HL-60 (cell line): ENCODE measurements around the gene NOTCH2.

Experiments
- CTCF ChIP-seq: IDR thresholded peaks from one replicate; pipeline ENCODE4 v1.5.1; 2011; ENCODE audit warnings: low read length, control low read depth, inconsistent platforms; ENCODE audit not compliant: insufficient read depth
- GABPA ChIP-seq: IDR thresholded peaks from 2 replicates; pipeline ENCODE4 v1.6.1; 2012; ENCODE audit warnings: low read depth
- POLR2AphosphoS5 ChIP-seq: IDR thresholded peaks from 2 replicates; pipeline ENCODE4 v1.6.1; 2012; ENCODE audit warnings: low read depth
- SPI1 ChIP-seq: IDR thresholded peaks from 2 replicates; pipeline ENCODE4 v1.6.1; 2012; ENCODE audit warnings: low read depth, mild to moderate bottlenecking, borderline replicate concordance
- TF ChIP-seq, protein P1 (sequence below): IDR thresholded peaks from 2 replicates; pipeline ENCODE4 v1.6.1; 2012; ENCODE audit warnings: low read depth; ENCODE audit not compliant: insufficient replicate concordance

GRCh38 chr1:119869995-119870394 lies 199.5 kb downstream of the NOTCH2 start:
- TF ChIP-seq CTCF (no peak), POLR2AphosphoS5 (no peak), GABPA (no peak), SPI1 (no peak)
- TF ChIP-seq, protein P1, sequence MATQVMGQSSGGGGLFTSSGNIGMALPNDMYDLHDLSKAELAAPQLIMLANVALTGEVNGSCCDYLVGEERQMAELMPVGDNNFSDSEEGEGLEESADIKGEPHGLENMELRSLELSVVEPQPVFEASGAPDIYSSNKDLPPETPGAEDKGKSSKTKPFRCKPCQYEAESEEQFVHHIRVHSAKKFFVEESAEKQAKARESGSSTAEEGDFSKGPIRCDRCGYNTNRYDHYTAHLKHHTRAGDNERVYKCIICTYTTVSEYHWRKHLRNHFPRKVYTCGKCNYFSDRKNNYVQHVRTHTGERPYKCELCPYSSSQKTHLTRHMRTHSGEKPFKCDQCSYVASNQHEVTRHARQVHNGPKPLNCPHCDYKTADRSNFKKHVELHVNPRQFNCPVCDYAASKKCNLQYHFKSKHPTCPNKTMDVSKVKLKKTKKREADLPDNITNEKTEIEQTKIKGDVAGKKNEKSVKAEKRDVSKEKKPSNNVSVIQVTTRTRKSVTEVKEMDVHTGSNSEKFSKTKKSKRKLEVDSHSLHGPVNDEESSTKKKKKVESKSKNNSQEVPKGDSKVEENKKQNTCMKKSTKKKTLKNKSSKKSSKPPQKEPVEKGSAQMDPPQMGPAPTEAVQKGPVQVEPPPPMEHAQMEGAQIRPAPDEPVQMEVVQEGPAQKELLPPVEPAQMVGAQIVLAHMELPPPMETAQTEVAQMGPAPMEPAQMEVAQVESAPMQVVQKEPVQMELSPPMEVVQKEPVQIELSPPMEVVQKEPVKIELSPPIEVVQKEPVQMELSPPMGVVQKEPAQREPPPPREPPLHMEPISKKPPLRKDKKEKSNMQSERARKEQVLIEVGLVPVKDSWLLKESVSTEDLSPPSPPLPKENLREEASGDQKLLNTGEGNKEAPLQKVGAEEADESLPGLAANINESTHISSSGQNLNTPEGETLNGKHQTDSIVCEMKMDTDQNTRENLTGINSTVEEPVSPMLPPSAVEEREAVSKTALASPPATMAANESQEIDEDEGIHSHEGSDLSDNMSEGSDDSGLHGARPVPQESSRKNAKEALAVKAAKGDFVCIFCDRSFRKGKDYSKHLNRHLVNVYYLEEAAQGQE: no peak
